Muscle of leg (tissue), 11 donors: ENCODE data around the gene GTF2H3. TPM values are rescaled to one million over a fixed set of nuclear protein-coding genes. Genes with fewer than 3 reads are reported as not detected.
"Not testable (repeated sequence)": the region's sequence is repeated elsewhere in the genome, so short reads cannot be mapped to it uniquely, and the experiment has no call there.

Source experiments
- DNase-seq: peaks from one replicate; pipeline ENCODE4 v3.0.0; 2013
- H3K27ac ChIP-seq: one replicate; pipeline ENCODE4 v1.5.1; 2013; ENCODE audit warnings: mild to moderate bottlenecking, low read length, control low read depth
- H3K27me3 ChIP-seq: one replicate; pipeline ENCODE4 v1.6.1; 2013; ENCODE audit warnings: low read length; ENCODE audit not compliant: control insufficient read depth, insufficient read depth
- H3K36me3 ChIP-seq: one replicate; pipeline ENCODE4 v1.6.1; 2013; ENCODE audit warnings: low read length; ENCODE audit not compliant: control insufficient read depth, insufficient read depth
- H3K4me1 ChIP-seq: one replicate; pipeline ENCODE4 v1.6.1; 2013; ENCODE audit warnings: low read length; ENCODE audit not compliant: control insufficient read depth, insufficient read depth
- H3K4me3 ChIP-seq: one replicate; pipeline ENCODE4 v1.5.1; 2013; ENCODE audit warnings: low read length, control low read depth
- H3K9me3 ChIP-seq: replicated peaks from 2 replicates; pipeline ENCODE4 v1.6.1; 2013; ENCODE audit warnings: low read depth, low read length; ENCODE audit not compliant: control insufficient read depth
- WGBS: methylation state at CpG from one replicate; pipeline ENCODE4 v1.1.5; 2013; ENCODE audit warnings: missing lambda C conversion rate; ENCODE audit not compliant: insufficient coverage; 5-methylcytosine and 5-hydroxymethylcytosine counted together
- polyA plus RNA-seq, 8 donors: library from polyadenylated mRNA; unstranded; fragments of 120-200 nt; gene quantifications; one replicate each; pipeline versions ENCODE4 v1.2.1 to v1.2.3, GENCODE V29; 2013; ENCODE audit warnings: inconsistent platforms in 1 of 8, low replicate concordance in 1 of 8; ENCODE audit not compliant: insufficient read length in 8 of 8, insufficient read depth in 1 of 8
- total RNA-seq: library from RNA; stranded (reverse); fragments of 120-200 nt; gene quantifications from one replicate; pipeline ENCODE4 v1.2.4, GENCODE V29; 2013

GTF2H3 gene
- total and polyA plus RNA-seq, 9 donors, result 18.8 to 30.9 (median 26.9) TPM

GRCh38 chr12:123602651-123603195, 30.9 kb upstream of the GTF2H3 start:
- Histone ChIP-seq H3K27me3 (no peaks in the 10 kb centered on the region), H3K4me3 (peak overlapping the region; percentile 92), H3K9me3 (no peaks in the 10 kb centered on the region), H3K4me1 (peaks cover 13% of the 10 kb centered on the region), H3K36me3 (peaks cover 32% of the 10 kb centered on the region), H3K27ac (no peak overlapping the region)
- WGBS, result 16% methylated on average over 6 of the region's 7 CpGs
- no peak for DNase-seq

- H3K4me3 ChIP-seq, H3K27me3 ChIP-seq, H3K27ac ChIP-seq, H3K9me3 ChIP-seq, DNase-seq: not testable (repeated sequence)
- H3K4me1 ChIP-seq, result peaks cover 13% of the 10 kb centered on the region
- H3K36me3 ChIP-seq, result peaks cover 40% of the 10 kb centered on the region
- 90% methylated on average over 2 of the region's 11 CpGs for WGBS
Observed at GRCh38 chr12:123603495-123603894, 30.1 kb upstream of the GTF2H3 start.

- no peak for DNase-seq
- 69% methylated on average over 4 of the region's 4 CpGs for WGBS
- Histone ChIP-seq H3K4me1 (peaks cover 6% of the 10 kb centered on the region), H3K9me3 (no peaks in the 10 kb centered on the region), H3K27me3 (no peaks in the 10 kb centered on the region), H3K4me3 (no peak overlapping the region), H3K36me3 (peaks cover 69% of the 10 kb centered on the region), H3K27ac (no peak overlapping the region)
Observed at GRCh38 chr12:123607756-123608155, 25.9 kb upstream of the GTF2H3 start.

GRCh38 chr12:123608182-123608581, 25.4 kb upstream of the GTF2H3 start:
- 92% methylated on average over 5 of the region's 8 CpGs for WGBS
- no peak for DNase-seq
- Histone ChIP-seq H3K27ac (no peak overlapping the region), H3K4me1 (peaks cover 1% of the 10 kb centered on the region), H3K27me3 (no peaks in the 10 kb centered on the region), H3K9me3 (no peaks in the 10 kb centered on the region), H3K4me3 (no peak overlapping the region), H3K36me3 (peaks cover 73% of the 10 kb centered on the region)

GRCh38 chr12:123614110-123614509, 19.5 kb upstream of the GTF2H3 start:
- no peak for DNase-seq
- Histone ChIP-seq H3K36me3 (peaks cover 79% of the 10 kb centered on the region), H3K27ac (no peak overlapping the region), H3K9me3 (no peaks in the 10 kb centered on the region), H3K27me3 (no peaks in the 10 kb centered on the region), H3K4me1 (no peaks in the 10 kb centered on the region), H3K4me3 (no peak overlapping the region)
- WGBS, result no CpG with 5 or more reads among the region's 2 CpGs

- no peaks in the 10 kb centered on the region for H3K4me1 ChIP-seq
- no peak for DNase-seq
- no peak overlapping the region for H3K4me3 ChIP-seq
- no peaks in the 10 kb centered on the region for H3K27me3 ChIP-seq
- H3K27ac ChIP-seq, result no peak overlapping the region
- H3K9me3 ChIP-seq, result no peaks in the 10 kb centered on the region
- 68% methylated on average over 2 of the region's 4 CpGs for WGBS
- H3K36me3 ChIP-seq, result peaks cover 82% of the 10 kb centered on the region
Observed at GRCh38 chr12:123614531-123614930, 19.1 kb upstream of the GTF2H3 start.

- no peaks in the 10 kb centered on the region for H3K9me3 ChIP-seq
- WGBS, result no CpG with 5 or more reads among the region's 3 CpGs
- peaks cover 81% of the 10 kb centered on the region for H3K36me3 ChIP-seq
- H3K27me3 ChIP-seq, result no peaks in the 10 kb centered on the region
- no peak overlapping the region for H3K4me3 ChIP-seq
- DNase-seq, result no peak
- H3K27ac ChIP-seq, result no peak overlapping the region
- H3K4me1 ChIP-seq, result peaks cover 5% of the 10 kb centered on the region
Observed at GRCh38 chr12:123617144-123617543, 16.5 kb upstream of the GTF2H3 start.

- WGBS, result 81% methylated on average over 9 of the region's 13 CpGs
- Histone ChIP-seq H3K4me1 (peaks cover 5% of the 10 kb centered on the region), H3K4me3 (no peak overlapping the region), H3K9me3 (no peaks in the 10 kb centered on the region), H3K27ac (no peak overlapping the region), H3K27me3 (no peaks in the 10 kb centered on the region), H3K36me3 (peaks cover 81% of the 10 kb centered on the region)
- no peak for DNase-seq
Observed at GRCh38 chr12:123617580-123617979, 16.0 kb upstream of the GTF2H3 start.

GRCh38 chr12:123621101-123621500, 12.5 kb upstream of the GTF2H3 start:
- H3K27ac ChIP-seq, result no peak overlapping the region
- no peak overlapping the region for H3K4me3 ChIP-seq
- H3K4me1 ChIP-seq, result peaks cover 5% of the 10 kb centered on the region
- no peaks in the 10 kb centered on the region for H3K9me3 ChIP-seq
- H3K27me3 ChIP-seq, result no peaks in the 10 kb centered on the region
- WGBS, result 44% methylated on average over 5 of the region's 8 CpGs
- peaks cover 78% of the 10 kb centered on the region for H3K36me3 ChIP-seq
- peak; percentile 27 for DNase-seq

GRCh38 chr12:123621619-123622530, 11.8 kb upstream of the GTF2H3 start:
- Histone ChIP-seq H3K27me3 (no peaks in the 10 kb centered on the region), H3K4me1 (peaks cover 5% of the 10 kb centered on the region), H3K36me3 (peaks cover 76% of the 10 kb centered on the region), H3K27ac (no peak overlapping the region), H3K4me3 (no peak overlapping the region), H3K9me3 (no peaks in the 10 kb centered on the region)
- no peak for DNase-seq
- 86% methylated on average over 10 of the region's 15 CpGs for WGBS
